Astrocyte of the cerebellum (primary cell): Measurements from ENCODE around the gene LIPK.

Source experiments
- DNase-seq: peaks from one replicate; pipeline ENCODE4 v3.0.0-alpha.2; 2011; ENCODE audit warnings: low read depth
- H3K4me3 ChIP-seq: 2 replicates; pipeline ENCODE4 v1.5.1; 2011; ENCODE audit warnings: mild to moderate bottlenecking, low read depth, low read length, moderate library complexity
- in situ Hi-C: cut with HindIII; loops from 2 replicates; pipeline ENCODE4 v1.10.0; 2017; ENCODE audit warnings: low sequenced_read_pairs
- TF ChIP-seq, protein P1 (sequence below): IDR thresholded peaks from 2 replicates; pipeline ENCODE4 v1.5.1; 2012; ENCODE audit warnings: low read length, low read depth, moderate library complexity, mild to moderate bottlenecking; ENCODE audit errors: missing control alignments

LIPK gene

DNA sequence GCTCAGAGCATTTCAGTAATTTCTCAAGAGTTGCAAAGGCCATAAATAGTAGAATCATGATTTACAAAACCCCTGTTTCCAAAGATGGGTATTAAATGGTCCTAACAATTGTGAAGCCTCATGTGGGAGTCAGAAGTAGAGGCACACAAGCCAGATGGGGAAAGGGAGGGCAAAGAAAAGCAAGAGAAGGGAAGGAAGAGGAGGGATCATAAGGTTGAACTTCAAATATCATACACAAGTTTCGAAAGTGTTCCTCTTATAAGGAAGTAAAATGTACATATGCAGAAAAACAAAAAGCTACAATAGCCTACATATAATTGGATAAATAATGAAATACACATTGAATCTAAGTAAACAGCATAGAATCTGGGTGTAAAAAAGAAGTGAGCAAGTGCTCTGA is 59.8 kb downstream of the LIPK start:
- TF ChIP-seq, protein P1, sequence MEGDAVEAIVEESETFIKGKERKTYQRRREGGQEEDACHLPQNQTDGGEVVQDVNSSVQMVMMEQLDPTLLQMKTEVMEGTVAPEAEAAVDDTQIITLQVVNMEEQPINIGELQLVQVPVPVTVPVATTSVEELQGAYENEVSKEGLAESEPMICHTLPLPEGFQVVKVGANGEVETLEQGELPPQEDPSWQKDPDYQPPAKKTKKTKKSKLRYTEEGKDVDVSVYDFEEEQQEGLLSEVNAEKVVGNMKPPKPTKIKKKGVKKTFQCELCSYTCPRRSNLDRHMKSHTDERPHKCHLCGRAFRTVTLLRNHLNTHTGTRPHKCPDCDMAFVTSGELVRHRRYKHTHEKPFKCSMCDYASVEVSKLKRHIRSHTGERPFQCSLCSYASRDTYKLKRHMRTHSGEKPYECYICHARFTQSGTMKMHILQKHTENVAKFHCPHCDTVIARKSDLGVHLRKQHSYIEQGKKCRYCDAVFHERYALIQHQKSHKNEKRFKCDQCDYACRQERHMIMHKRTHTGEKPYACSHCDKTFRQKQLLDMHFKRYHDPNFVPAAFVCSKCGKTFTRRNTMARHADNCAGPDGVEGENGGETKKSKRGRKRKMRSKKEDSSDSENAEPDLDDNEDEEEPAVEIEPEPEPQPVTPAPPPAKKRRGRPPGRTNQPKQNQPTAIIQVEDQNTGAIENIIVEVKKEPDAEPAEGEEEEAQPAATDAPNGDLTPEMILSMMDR, result no peak
- in situ Hi-C loops, result no loop called here
- H3K4me3 ChIP-seq, result no peak overlapping the region
- DNase-seq, result no peak

DNA sequence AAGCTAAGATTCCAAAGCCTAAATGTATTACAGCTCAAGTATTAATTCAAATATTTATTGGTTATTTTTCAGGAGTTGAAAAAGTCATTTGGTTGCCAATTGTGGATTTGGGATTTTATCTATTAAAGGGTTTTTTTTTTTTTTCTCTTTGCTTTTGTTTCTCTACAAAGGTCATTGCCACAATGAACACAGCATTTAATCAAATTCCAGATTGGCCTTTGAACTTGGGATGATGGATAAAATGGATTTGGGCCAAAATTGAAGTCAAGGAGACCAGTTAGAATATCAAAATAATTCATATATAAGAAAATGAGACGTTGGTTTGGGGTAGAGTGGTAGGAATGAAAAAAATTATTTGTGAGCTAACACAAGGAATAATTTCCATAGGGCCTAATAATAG is 63.3 kb downstream of the LIPK start:
- TF ChIP-seq, protein P1, result no peak
- in situ Hi-C loops, result no loop called here
- H3K4me3 ChIP-seq, result no peak overlapping the region
- DNase-seq, result no peak

DNA sequence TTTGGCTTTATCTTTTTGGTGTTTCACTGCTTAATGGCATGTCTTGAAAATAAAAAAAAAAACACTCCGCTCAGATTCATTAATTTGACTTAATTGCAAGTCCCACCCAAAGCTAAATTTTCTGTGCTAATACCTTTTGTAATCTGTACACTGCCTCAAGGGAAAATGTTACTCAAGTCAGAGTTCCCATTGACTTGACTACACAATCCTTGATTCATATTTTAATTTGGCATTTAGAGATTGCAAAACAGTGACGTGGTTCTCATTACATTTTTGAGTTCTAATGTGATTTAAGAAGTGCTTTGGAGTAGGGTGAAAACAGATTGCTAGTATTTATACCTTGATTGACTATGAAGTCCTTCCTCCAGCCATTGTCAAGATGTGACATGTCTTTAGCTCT is 75.2 kb downstream of the LIPK start:
- TF ChIP-seq, protein P1, result no peak
- in situ Hi-C loops, result no loop called here
- H3K4me3 ChIP-seq, result no peak overlapping the region
- DNase-seq, result no peak

DNA sequence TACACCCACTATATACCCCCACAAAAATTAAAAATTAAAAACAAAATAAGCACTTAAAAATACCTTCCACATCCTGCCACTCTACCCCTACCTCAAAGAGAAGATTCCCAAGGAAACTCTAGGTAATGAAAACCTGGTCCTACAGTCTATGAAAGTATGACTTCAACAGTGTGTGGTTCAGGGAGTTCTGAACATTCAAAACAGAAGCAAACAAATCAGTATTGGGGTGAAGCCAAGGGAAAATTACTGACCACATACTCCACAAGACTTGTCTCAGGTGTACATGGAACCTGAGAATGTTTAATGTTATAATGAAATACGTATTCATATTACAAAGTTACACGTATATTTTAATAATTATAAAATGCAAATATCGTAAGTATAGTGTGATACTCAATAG is 76.2 kb downstream of the LIPK start:
- H3K4me3 ChIP-seq, result no peak overlapping the region
- TF ChIP-seq, protein P1, result no peak
- in situ Hi-C loops, result no loop called here
- no peak for DNase-seq

DNA sequence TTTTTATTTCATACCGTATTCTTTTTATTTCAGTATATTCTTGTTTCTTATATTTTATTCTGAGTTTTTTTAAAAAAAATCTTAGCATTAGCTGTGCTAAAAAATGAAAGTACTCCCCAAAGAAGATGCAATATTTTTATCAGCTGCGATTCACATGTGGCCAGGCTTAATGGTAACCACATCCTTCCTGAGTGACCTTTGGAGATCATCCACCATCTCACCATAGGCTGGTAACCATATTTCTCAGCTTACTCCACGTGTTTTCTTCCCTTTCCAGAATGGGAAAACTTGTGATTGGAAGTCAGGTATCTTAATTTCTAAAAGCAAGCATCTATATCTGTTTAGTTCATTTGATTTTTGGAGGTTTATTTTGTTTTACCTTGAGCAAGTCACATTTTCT is 77.7 kb downstream of the LIPK start:
- TF ChIP-seq, protein P1, result no peak
- no peak overlapping the region for H3K4me3 ChIP-seq
- in situ Hi-C loops, result no loop called here
- peak; percentile 11 for DNase-seq

DNA sequence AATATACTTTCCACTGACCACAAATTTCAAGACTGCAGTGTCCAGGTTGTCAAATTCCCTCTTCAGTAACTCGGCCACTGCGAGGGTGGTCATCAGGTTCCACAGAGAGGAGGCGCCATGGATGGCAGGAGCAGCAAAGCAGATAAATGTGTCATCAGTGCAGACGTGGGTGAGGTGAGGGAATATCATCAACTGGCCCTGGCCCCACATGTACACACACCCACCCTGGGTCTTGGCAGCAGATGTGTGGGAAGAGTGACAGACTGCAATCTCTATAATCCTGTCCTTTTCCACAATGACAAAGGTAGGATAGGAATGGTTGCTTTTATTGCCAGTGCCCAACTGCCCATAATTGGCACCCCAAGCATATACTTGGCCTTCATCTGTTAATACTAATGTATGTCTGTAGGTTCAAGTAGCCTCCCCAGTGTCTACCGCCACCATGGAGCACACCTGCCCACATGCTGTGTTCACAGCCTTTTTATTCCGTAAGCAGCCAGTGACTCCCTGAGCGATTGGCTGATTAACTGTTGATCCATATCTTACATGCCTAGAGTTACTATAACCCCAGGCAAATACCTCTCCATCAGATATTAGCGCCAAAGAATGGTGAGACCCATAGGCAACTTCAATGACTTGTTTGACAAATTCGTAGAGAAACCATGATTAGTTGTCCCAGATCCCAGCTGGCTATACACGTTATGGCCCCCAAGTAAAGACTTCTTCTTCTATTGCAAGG is 80.2 kb downstream of the LIPK start:
- no peak for DNase-seq
- TF ChIP-seq, protein P1, result no peak
- H3K4me3 ChIP-seq, result no peak overlapping the region
- in situ Hi-C loops, result no loop called here
